HEK293 (cell line): ENCODE data around the gene RTP5.

Experiments
- CTCF ChIA-PET: fragments of 350-600 bp; formaldehyde crosslinking; extraction: SDS; loops from one replicate; lab custom pipeline; 2021; ENCODE audit warnings: antibody characterized with exemption; lab: Yijun Ruan, JAX
- POLR2A ChIA-PET: fragments of 300-600 bp; formaldehyde crosslinking; extraction: SDS; loops from one replicate; lab custom pipeline; 2020; ENCODE audit warnings: antibody characterized with exemption, inconsistent platforms; lab: Yijun Ruan, JAX
- H3K27ac ChIP-seq: fragments of 200-500 bp; sonication (Bioruptor generic); 2 replicates; pipeline ENCODE4 v1.5.1; 2014; ENCODE audit warnings: low read depth, low read length, control low read depth, inconsistent platforms; ENCODE audit errors: extremely low read depth
- H3K36me3 ChIP-seq, 2 experiments: fragments of 200-500 bp in 1 of 2; sonication (Bioruptor generic) in 1 of 2; 1 replicate in 1 of 2; 2 replicates in 1 of 2; pipeline ENCODE4 v1.5.1; 2014 to 2017; ENCODE audit warnings: inconsistent platforms in 2 of 2, low read length in 2 of 2; ENCODE audit not compliant: control insufficient read depth in 2 of 2, insufficient read depth in 1 of 2
- H3K4me1 ChIP-seq: fragments of 200-500 bp; sonication (Bioruptor generic); 2 replicates; pipeline ENCODE4 v1.5.1; 2014; ENCODE audit warnings: mild to moderate bottlenecking, low read length, inconsistent platforms; ENCODE audit not compliant: control insufficient read depth, insufficient read depth
- H3K4me3 ChIP-seq: 2 replicates; pipeline ENCODE4 v1.5.1; 2011; ENCODE audit warnings: low read depth, mild to moderate bottlenecking, control low read depth, low read length, moderate library complexity
- H3K9me3 ChIP-seq: fragments of 200-500 bp; sonication (Bioruptor generic); 2 replicates; pipeline ENCODE4 v1.5.1; 2014; ENCODE audit warnings: low read depth, low read length, inconsistent platforms; ENCODE audit not compliant: control insufficient read depth, insufficient read depth
- MZF1 ChIP-seq: fragments of 450-650 bp; formaldehyde crosslinking; IDR thresholded peaks from 2 replicates; pipeline ENCODE4 v1.5.1; 2017; ENCODE audit warnings: missing biosample characterization, missing genetic modification characterization, borderline replicate concordance
- PRDM10 ChIP-seq: fragments of 450-650 bp; formaldehyde crosslinking; IDR thresholded peaks from 2 replicates; pipeline ENCODE4 v1.5.1; 2016; ENCODE audit warnings: missing biosample characterization, missing genetic modification characterization
- PRDM2 ChIP-seq: fragments of 450-650 bp; formaldehyde crosslinking; IDR thresholded peaks from 2 replicates; pipeline ENCODE4 v1.5.1; 2016; ENCODE audit warnings: missing biosample characterization, missing genetic modification characterization, borderline replicate concordance
- RBAK ChIP-seq: fragments of 450-650 bp; formaldehyde crosslinking; IDR thresholded peaks from 2 replicates; pipeline ENCODE4 v1.5.1; 2016; ENCODE audit warnings: missing biosample characterization, missing genetic modification characterization
- SP7 ChIP-seq: fragments of 450-650 bp; formaldehyde crosslinking; IDR thresholded peaks from 2 replicates; pipeline ENCODE4 v1.5.1; 2016; ENCODE audit warnings: missing biosample characterization, missing genetic modification characterization
- TRIM28 ChIP-seq: IDR thresholded peaks from 2 replicates; pipeline ENCODE4 v1.6.1; 2011; ENCODE audit warnings: low read length, control low read depth, borderline replicate concordance
- ZBTB48 ChIP-seq: fragments of 450-650 bp; formaldehyde crosslinking; IDR thresholded peaks from 2 replicates; pipeline ENCODE4 v1.5.1; 2016; ENCODE audit warnings: missing biosample characterization, missing genetic modification characterization
- ZNF157 ChIP-seq: fragments of 450-650 bp; formaldehyde crosslinking; IDR thresholded peaks from 2 replicates; pipeline ENCODE4 v1.5.1; 2016; ENCODE audit warnings: missing biosample characterization, missing genetic modification characterization
- ZNF221 ChIP-seq: fragments of 450-650 bp; formaldehyde crosslinking; IDR thresholded peaks from 2 replicates; pipeline ENCODE4 v1.5.1; 2017; ENCODE audit warnings: missing biosample characterization, missing genetic modification characterization, borderline replicate concordance
- ZNF324 ChIP-seq: fragments of 450-650 bp; formaldehyde crosslinking; IDR thresholded peaks from 2 replicates; pipeline ENCODE4 v1.5.1; 2016; ENCODE audit warnings: missing biosample characterization, missing genetic modification characterization
- ZNF423 ChIP-seq: fragments of 450-650 bp; formaldehyde crosslinking; IDR thresholded peaks from 2 replicates; pipeline ENCODE4 v1.5.1; 2016; ENCODE audit warnings: missing biosample characterization, missing genetic modification characterization
- ZNF488 ChIP-seq: fragments of 450-650 bp; formaldehyde crosslinking; IDR thresholded peaks from 2 replicates; pipeline ENCODE4 v1.5.1; 2016; ENCODE audit warnings: missing biosample characterization, missing genetic modification characterization
- ZNF514 ChIP-seq: fragments of 450-650 bp; formaldehyde crosslinking; IDR thresholded peaks from 2 replicates; pipeline ENCODE4 v1.5.1; 2016; ENCODE audit warnings: missing biosample characterization, missing genetic modification characterization
- ZNF548 ChIP-seq: fragments of 450-650 bp; formaldehyde crosslinking; IDR thresholded peaks from 2 replicates; pipeline ENCODE4 v1.5.1; 2016; ENCODE audit warnings: missing biosample characterization, missing genetic modification characterization
- ZNF600 ChIP-seq: fragments of 450-650 bp; formaldehyde crosslinking; IDR thresholded peaks from 2 replicates; pipeline ENCODE4 v1.5.1; 2016; ENCODE audit warnings: missing biosample characterization, missing genetic modification characterization
- ZNF654 ChIP-seq: fragments of 450-650 bp; formaldehyde crosslinking; IDR thresholded peaks from 2 replicates; pipeline ENCODE4 v1.5.1; 2016; ENCODE audit warnings: low read depth, missing biosample characterization, missing genetic modification characterization
- ZNF704 ChIP-seq: fragments of 450-650 bp; formaldehyde crosslinking; IDR thresholded peaks from 2 replicates; pipeline ENCODE4 v1.5.1; 2016; ENCODE audit warnings: missing biosample characterization, missing genetic modification characterization
- ZNF791 ChIP-seq: fragments of 450-650 bp; formaldehyde crosslinking; IDR thresholded peaks from 2 replicates; pipeline ENCODE4 v1.5.1; 2016; ENCODE audit warnings: missing biosample characterization, missing genetic modification characterization

RTP5 gene

GRCh38 chr2:241904011-241904718 is 34.6 kb downstream of the RTP5 start:
- Histone ChIP-seq H3K9me3 (no peaks in the 10 kb centered on the region), H3K27ac (no peak overlapping the region), H3K4me1 (no peaks in the 10 kb centered on the region), H3K4me3 (no peak overlapping the region), H3K36me3 (no peaks in the 10 kb centered on the region)
- CTCF ChIA-PET: interaction anchor here (0.7 kb wide), 1 partner anchor 47 kb away, joined by 4 read pairs; no protein-coding TSS in a partner anchor
- POLR2A ChIA-PET: interaction anchor here (1.2 kb wide), 1 partner anchor 10 kb away, joined by 3 read pairs; no protein-coding TSS in a partner anchor
- TF ChIP-seq PRDM2 (tag by site-specific recombination) (no peak), ZNF514 (tag by site-specific recombination) (no peak), ZNF157 (tag by site-specific recombination) (no peak), ZBTB48 (no peak), MZF1 (no peak), TRIM28 (no peak), ZNF423 (tag by site-specific recombination) (no peak), SP7 (tag by site-specific recombination) (no peak), ZNF654 (tag by site-specific recombination) (no peak), ZNF548 (tag by site-specific recombination) (no peak), ZNF600 (tag by site-specific recombination) (no peak), ZNF791 (tag by site-specific recombination) (no peak), ZNF488 (tag by site-specific recombination) (no peak), ZNF324 (tag by site-specific recombination) (no peak), RBAK (tag by site-specific recombination) (no peak), PRDM10 (tag by site-specific recombination) (no peak), ZNF704 (no peak), ZNF221 (tag by site-specific recombination) (no peak)
